Measurements from ENCODE around the gene JMJD7. TPM values are rescaled to one million over a fixed set of nuclear protein-coding genes. Genes with fewer than 3 reads are reported as not detected.

JMJD7 gene
- total RNA-seq, 3 donors from 2014 or later (not counting 1 experiment from before 2014, with no cell fraction given), result 20.3 to 36.4 (median 28.7) TPM

- Histone ChIP-seq H3K27me3 (ENCODE audit: control insufficient read depth, insufficient read depth, low read length) (no peaks in the 10 kb centered on the region), H3K4me3 (ENCODE audit: low read length) (no peak overlapping the region), H3K4me1 (ENCODE audit: control insufficient read depth, insufficient read depth, low read length) (no peaks in the 10 kb centered on the region), H3K27ac (ENCODE audit: low read length) (no peak overlapping the region), H3K9me3 (ENCODE audit: control insufficient read depth, insufficient read depth, low read length) (no peaks in the 10 kb centered on the region), H3K36me3 (ENCODE audit: control insufficient read depth, insufficient read depth, low read length) (peaks cover 6% of the 10 kb centered on the region)
- no peaks in the 10 kb centered on the region for H3K36me3 Mint-ChIP-seq
- TF ChIP-seq CTCF (IDR thresholded peaks at IDR 0.05), result no peak
- ATAC-seq (no peak), DNase-seq (no peak)
- H3K9me3 Mint-ChIP-seq, result no peaks in the 10 kb centered on the region
- H3K4me3 Mint-ChIP-seq, result no peak overlapping the region
- peaks cover 12 to 20% of the 10 kb centered on the region in 2 donors for H3K4me1 Mint-ChIP-seq
- H3K27ac Mint-ChIP-seq, result no peak overlapping the region
- 84% methylated on average over 8 of the region's 8 CpGs for WGBS (ENCODE audit: insufficient coverage)
- no peaks in the 10 kb centered on the region for H3K27me3 Mint-ChIP-seq (ENCODE audit: low read depth in 2 of 2)
- intact Hi-C loops (cut with micrococcal nuclease), result no loop called here
Observed at GRCh38 chr15:41797201-41797944, 30.5 kb upstream of the JMJD7 start.

- Mint-ChIP-seq H3K27me3 (ENCODE audit: low read depth in 2 of 2) (no peaks in the 10 kb centered on the region), H3K4me1 (peaks cover 10 to 18% of the 10 kb centered on the region in 2 donors), H3K4me3 (no peak overlapping the region), H3K9me3 (no peaks in the 10 kb centered on the region), H3K27ac (no peak overlapping the region), H3K36me3 (no peaks in the 10 kb centered on the region)
- TF ChIP-seq CTCF (IDR thresholded peaks at IDR 0.05), result no peak
- no peaks in the 10 kb centered on the region for H3K27me3 ChIP-seq (ENCODE audit: control insufficient read depth, insufficient read depth, low read length)
- 82% methylated on average over 8 of the region's 9 CpGs for WGBS (ENCODE audit: insufficient coverage)
- no peaks in the 10 kb centered on the region for H3K4me1 ChIP-seq (ENCODE audit: control insufficient read depth, insufficient read depth, low read length)
- H3K4me3 ChIP-seq (ENCODE audit: low read length), result no peak overlapping the region
- H3K27ac ChIP-seq (ENCODE audit: low read length), result no peak overlapping the region
- no peaks in the 10 kb centered on the region for H3K9me3 ChIP-seq (ENCODE audit: control insufficient read depth, insufficient read depth, low read length)
- H3K36me3 ChIP-seq (ENCODE audit: control insufficient read depth, insufficient read depth, low read length), result peaks cover 6% of the 10 kb centered on the region
- DNase-seq, result no peak
- ATAC-seq, result no peak
- intact Hi-C loops (cut with micrococcal nuclease), result no loop called here
Observed at GRCh38 chr15:41798607-41799487, 29.0 kb upstream of the JMJD7 start.

DNA sequence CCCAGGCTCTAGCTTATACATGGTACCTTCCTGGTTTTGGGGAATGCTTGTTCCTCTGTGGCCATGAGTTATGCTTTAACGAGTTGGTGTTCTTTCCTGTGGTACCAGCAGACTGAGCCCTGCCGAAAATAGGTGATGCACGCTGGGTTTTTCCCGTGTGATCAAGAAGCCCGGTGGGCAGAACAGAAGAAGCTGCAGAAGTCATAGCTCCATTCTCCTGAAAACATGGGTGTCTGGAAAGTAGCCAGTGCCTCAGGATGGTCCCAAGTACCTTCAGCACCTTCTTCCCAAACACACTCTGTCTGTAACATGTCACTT, 28.4 kb upstream of the JMJD7 start:
- no peaks in the 10 kb centered on the region for H3K4me1 ChIP-seq (ENCODE audit: control insufficient read depth, insufficient read depth, low read length)
- no peaks in the 10 kb centered on the region for H3K9me3 ChIP-seq (ENCODE audit: control insufficient read depth, insufficient read depth, low read length)
- H3K27ac ChIP-seq (ENCODE audit: low read length), result no peak overlapping the region
- no peak overlapping the region for H3K27ac Mint-ChIP-seq
- DNase-seq (no peak), ATAC-seq (no peak)
- WGBS (ENCODE audit: insufficient coverage), result 69% methylated on average over 5 of the region's 5 CpGs
- peaks cover 13 to 19% of the 10 kb centered on the region in 2 donors for H3K4me1 Mint-ChIP-seq
- TF ChIP-seq CTCF (IDR thresholded peaks at IDR 0.05), result no peak
- intact Hi-C loops (cut with micrococcal nuclease), result no loop called here
- H3K36me3 Mint-ChIP-seq, result no peaks in the 10 kb centered on the region
- H3K9me3 Mint-ChIP-seq, result no peaks in the 10 kb centered on the region
- no peak overlapping the region for H3K4me3 ChIP-seq (ENCODE audit: low read length)
- H3K36me3 ChIP-seq (ENCODE audit: control insufficient read depth, insufficient read depth, low read length), result peaks cover 6% of the 10 kb centered on the region
- H3K27me3 Mint-ChIP-seq (ENCODE audit: low read depth in 2 of 2), result no peaks in the 10 kb centered on the region
- H3K4me3 Mint-ChIP-seq, result no peak overlapping the region
- H3K27me3 ChIP-seq (ENCODE audit: control insufficient read depth, insufficient read depth, low read length), result no peaks in the 10 kb centered on the region

All from natural killer cell (primary cell).